Adrenal gland (tissue), 5 donors: ENCODE results near the gene SYT10.

Experiments
- POLR2A ChIP-seq, 2 donors: fragments of 450-650 bp; IDR thresholded peaks; one replicate each; pipeline ENCODE4 v1.6.1; 2017; ENCODE audit warnings: antibody characterized with exemption in 2 of 2, mild to moderate bottlenecking in 2 of 2, moderate library complexity in 1 of 2
- TF ChIP-seq, protein P1 (sequence below), 6 experiments: fragments of 450-650 bp in 4 of 6; fragments of 200-600 bp in 2 of 6; sonication (generic) in 1 of 6; IDR thresholded peaks; 1 replicate in 5 of 6; 2 replicates in 1 of 6; pipeline versions ENCODE4 v1.5.1 to v1.8.0; 2016 to 2021; ENCODE audit warnings: antibody characterized with exemption in 6 of 6, mild to moderate bottlenecking in 2 of 6, moderate library complexity in 1 of 6
- donor health status: DM: no; HTN: no; CAD: no.

DNA sequence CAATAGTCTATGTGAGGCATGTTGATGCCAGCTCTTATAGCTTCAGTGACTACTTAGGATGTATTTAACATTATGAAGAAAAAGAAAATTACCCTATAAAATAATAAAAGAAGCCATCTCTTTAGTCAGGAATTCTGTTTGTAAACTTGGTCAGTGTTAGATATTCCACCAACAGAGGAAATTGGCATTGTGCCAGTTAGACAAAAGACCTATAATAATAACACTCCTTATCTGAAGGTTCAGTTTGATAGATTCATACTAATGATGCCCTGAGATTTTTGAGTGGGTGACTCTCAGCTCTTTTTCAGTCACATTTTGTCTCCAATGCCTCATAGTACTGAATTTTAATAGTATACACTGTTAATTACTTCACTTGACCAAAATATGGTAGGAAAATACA, 6.6 kb downstream of the SYT10 start:
- TF ChIP-seq, protein P1, sequence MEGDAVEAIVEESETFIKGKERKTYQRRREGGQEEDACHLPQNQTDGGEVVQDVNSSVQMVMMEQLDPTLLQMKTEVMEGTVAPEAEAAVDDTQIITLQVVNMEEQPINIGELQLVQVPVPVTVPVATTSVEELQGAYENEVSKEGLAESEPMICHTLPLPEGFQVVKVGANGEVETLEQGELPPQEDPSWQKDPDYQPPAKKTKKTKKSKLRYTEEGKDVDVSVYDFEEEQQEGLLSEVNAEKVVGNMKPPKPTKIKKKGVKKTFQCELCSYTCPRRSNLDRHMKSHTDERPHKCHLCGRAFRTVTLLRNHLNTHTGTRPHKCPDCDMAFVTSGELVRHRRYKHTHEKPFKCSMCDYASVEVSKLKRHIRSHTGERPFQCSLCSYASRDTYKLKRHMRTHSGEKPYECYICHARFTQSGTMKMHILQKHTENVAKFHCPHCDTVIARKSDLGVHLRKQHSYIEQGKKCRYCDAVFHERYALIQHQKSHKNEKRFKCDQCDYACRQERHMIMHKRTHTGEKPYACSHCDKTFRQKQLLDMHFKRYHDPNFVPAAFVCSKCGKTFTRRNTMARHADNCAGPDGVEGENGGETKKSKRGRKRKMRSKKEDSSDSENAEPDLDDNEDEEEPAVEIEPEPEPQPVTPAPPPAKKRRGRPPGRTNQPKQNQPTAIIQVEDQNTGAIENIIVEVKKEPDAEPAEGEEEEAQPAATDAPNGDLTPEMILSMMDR (IDR thresholded peaks at IDR 0.05) = no peak
- no peak for TF ChIP-seq POLR2A (IDR thresholded peaks at IDR 0.05)
